Tibial artery (tissue), 4 donors: ENCODE measurements around the gene CNDP2.
A peak's percentile ranks its signal among the peaks of the same experiment; 100 is the strongest.

Source experiments
- DNase-seq, 2 donors: peaks; one replicate each; pipeline ENCODE4 v3.0.0-alpha.2; 2019
- H3K27ac ChIP-seq, 2 donors: fragments of 200-600 bp; sonication (generic) in 1 of 2; 1 replicate in 1 of 2; 2 replicates in 1 of 2; pipeline ENCODE4 v1.5.1; 2018 to 2019; ENCODE audit warnings: mild to moderate bottlenecking in 1 of 2
- H3K27me3 ChIP-seq, 2 donors: fragments of 200-600 bp; sonication (generic) in 1 of 2; one replicate each; pipeline versions ENCODE4 v1.5.1 to v1.6.0; 2016 to 2019
- H3K36me3 ChIP-seq, 3 donors: fragments of 200-600 bp; sonication (generic) in 2 of 3; one replicate each; pipeline ENCODE4 v1.5.1; 2016 to 2019; ENCODE audit warnings: mild to moderate bottlenecking in 2 of 3
- H3K4me1 ChIP-seq, 4 donors: fragments of 200-600 bp; sonication (generic) in 2 of 4; 1 replicate in 3 of 4; 2 replicates in 1 of 4; pipeline ENCODE4 v1.5.1; 2016 to 2019
- H3K4me3 ChIP-seq, 2 donors: fragments of 200-600 bp; sonication (generic) in 1 of 2; 1 replicate in 1 of 2; 2 replicates in 1 of 2; pipeline ENCODE4 v1.5.1; 2018 to 2019; ENCODE audit warnings: mild to moderate bottlenecking in 2 of 2
- H3K9me3 ChIP-seq, 3 donors: fragments of 200-600 bp; sonication (generic) in 1 of 3; one replicate each; pipeline ENCODE4 v1.5.1; 2016 to 2019
- CTCF ChIP-seq, 2 experiments: fragments of 200-600 bp in 1 of 2; fragments of 450-650 bp in 1 of 2; IDR thresholded peaks; one replicate each; pipeline ENCODE4 v1.5.1; 2017 to 2019; ENCODE audit warnings: antibody characterized with exemption in 2 of 2, mild to moderate bottlenecking in 1 of 2, moderate library complexity in 1 of 2
- intact Hi-C: fragments of 100-400 bp; cut with DNase I; formaldehyde crosslinking; loops from one replicate; pipeline ENCODE4 v1.15.0; 2023; ENCODE audit warnings: low total_unique reads

The CNDP2 gene

GRCh38 chr18:74529811-74530583 is 33.8 kb downstream of the CNDP2 start:
- Histone ChIP-seq H3K9me3 (no peaks in the 10 kb centered on the region), H3K27ac (no peak overlapping the region), H3K4me1 (no peaks in the 10 kb centered on the region), H3K36me3 (no peaks in the 10 kb centered on the region), H3K27me3 (no peaks in the 10 kb centered on the region), H3K4me3 (no peak overlapping the region)
- DNase-seq: peak in 1 of 2 donors; percentile 51
- no peak for TF ChIP-seq CTCF (IDR thresholded peaks at IDR 0.05)
- intact Hi-C loops: no loop called here

GRCh38 chr18:74530584-74530862 is 34.4 kb downstream of the CNDP2 start:
- no peaks in the 10 kb centered on the region for H3K9me3 ChIP-seq
- no peak overlapping the region for H3K27ac ChIP-seq
- no peak overlapping the region for H3K4me3 ChIP-seq
- no peaks in the 10 kb centered on the region for H3K27me3 ChIP-seq
- no peak for TF ChIP-seq CTCF (IDR thresholded peaks at IDR 0.05)
- intact Hi-C loops: no loop called here
- no peaks in the 10 kb centered on the region for H3K36me3 ChIP-seq
- no peak for DNase-seq
- H3K4me1 ChIP-seq: no peaks in the 10 kb centered on the region

GRCh38 chr18:74531043-74531442 is 34.9 kb downstream of the CNDP2 start:
- peak in 1 of 2 donors; percentile 35 for DNase-seq
- TF ChIP-seq CTCF (IDR thresholded peaks at IDR 0.05): no peak
- intact Hi-C loops: no loop called here

GRCh38 chr18:74532511-74533025 is 36.4 kb downstream of the CNDP2 start:
- H3K4me3 ChIP-seq: no peak overlapping the region
- H3K27me3 ChIP-seq: no peaks in the 10 kb centered on the region
- intact Hi-C loops: no loop called here
- H3K27ac ChIP-seq: no peak overlapping the region
- no peaks in the 10 kb centered on the region for H3K4me1 ChIP-seq
- TF ChIP-seq CTCF (IDR thresholded peaks at IDR 0.05): no peak
- no peaks in the 10 kb centered on the region for H3K36me3 ChIP-seq
- peak in 1 of 2 donors; percentile 41 for DNase-seq
- H3K9me3 ChIP-seq: no peaks in the 10 kb centered on the region

More at GRCh38 chr18:74531043-74531442, 34.9 kb downstream of the CNDP2 start:
- no peaks in the 10 kb centered on the region for H3K9me3 ChIP-seq
- no peaks in the 10 kb centered on the region for H3K27me3 ChIP-seq
- no peaks in the 10 kb centered on the region for H3K36me3 ChIP-seq
- H3K27ac ChIP-seq: no peak overlapping the region
- no peak overlapping the region for H3K4me3 ChIP-seq
- H3K4me1 ChIP-seq: no peaks in the 10 kb centered on the region

GRCh38 chr18:74533666-74534065 is 37.5 kb downstream of the CNDP2 start:
- intact Hi-C loops: no loop called here
- no peak overlapping the region for H3K27ac ChIP-seq

More at GRCh38 chr18:74533666-74534065, 37.5 kb downstream of the CNDP2 start:
- no peaks in the 10 kb centered on the region for H3K36me3 ChIP-seq
- peak in 1 of 2 donors; percentile 15 for DNase-seq
- H3K9me3 ChIP-seq: no peaks in the 10 kb centered on the region
- no peak for TF ChIP-seq CTCF (IDR thresholded peaks at IDR 0.05)
- H3K27me3 ChIP-seq: no peaks in the 10 kb centered on the region
- H3K4me3 ChIP-seq: no peak overlapping the region
- no peaks in the 10 kb centered on the region for H3K4me1 ChIP-seq
